NCI-H345 treated with DMSO at 0.1 percent for 48 hours (cell line): ENCODE measurements around the gene BDH1.
A peak's percentile ranks its signal among the peaks of the same experiment; 100 is the strongest.
"Not testable (repeated sequence)": the region's sequence is repeated elsewhere in the genome, so short reads cannot be mapped to it uniquely, and the experiment has no call there.

ENCODE experiments used
- DNase-seq: peaks from one replicate; lab custom pipeline; 2025; ENCODE audit not compliant: unreplicated experiment; lab: John Stamatoyannopoulos, UW

BDH1 gene

GRCh38 chr3:197578376-197578775 lies 22.6 kb upstream of the BDH1 start:
- no peak for DNase-seq

- DNase-seq: no peak
Observed at GRCh38 chr3:197577366-197578074, 21.8 kb upstream of the BDH1 start.

GRCh38 chr3:197576838-197577237 lies 21.1 kb upstream of the BDH1 start:
- DNase-seq: no peak

GRCh38 chr3:197575362-197575761 lies 19.6 kb upstream of the BDH1 start:
- no peak for DNase-seq

GRCh38 chr3:197574396-197574991 lies 18.7 kb upstream of the BDH1 start:
- DNase-seq: not testable (repeated sequence)

GRCh38 chr3:197573048-197573767 lies 17.4 kb upstream of the BDH1 start:
- no peak for DNase-seq

- DNase-seq: not testable (repeated sequence)
Observed at GRCh38 chr3:197571880-197572172, 16.1 kb upstream of the BDH1 start.

- DNase-seq: not testable (repeated sequence)
Observed at GRCh38 chr3:197571074-197571879, 15.5 kb upstream of the BDH1 start.

GRCh38 chr3:197569433-197569832 lies 13.7 kb upstream of the BDH1 start:
- DNase-seq: not testable (repeated sequence)

GRCh38 chr3:197567904-197568681 lies 12.3 kb upstream of the BDH1 start:
- DNase-seq: no peak

GRCh38 chr3:197566155-197566554 lies 10.4 kb upstream of the BDH1 start:
- DNase-seq: not testable (repeated sequence)

- no peak for DNase-seq
Observed at GRCh38 chr3:197564097-197564843, 8.5 kb upstream of the BDH1 start.

GRCh38 chr3:197562398-197563251 lies 6.9 kb upstream of the BDH1 start:
- no peak for DNase-seq

- no peak for DNase-seq
Observed at GRCh38 chr3:197561926-197562325, 6.2 kb upstream of the BDH1 start.

GRCh38 chr3:197559651-197560050 lies 3.9 kb upstream of the BDH1 start:
- no peak for DNase-seq

- peak; percentile 98 for DNase-seq
Observed at GRCh38 chr3:197554562-197555280, 1.0 kb downstream of the BDH1 start.

- DNase-seq: no peak
Observed at GRCh38 chr3:197554196-197554561, 1.6 kb downstream of the BDH1 start.

- no peak for DNase-seq
Observed at GRCh38 chr3:197552198-197552597, 3.6 kb downstream of the BDH1 start.

GRCh38 chr3:197550489-197550888 lies 5.3 kb downstream of the BDH1 start:
- no peak for DNase-seq
